ENCODE measurements around the gene MYO7B.

The MYO7B gene

GRCh38 chr2:127624320-127624755, 88.9 kb downstream of the MYO7B start:
- no peak for TF ChIP-seq CTCF (IDR thresholded peaks at IDR 0.05; ENCODE audit: control insufficient read depth, extremely low read depth, insufficient read depth)
- no peak overlapping the region for H3K4me3 ChIP-seq (ENCODE audit: low read depth, low read length)

GRCh38 chr2:127624756-127625571, 89.5 kb downstream of the MYO7B start:
- no peak overlapping the region for H3K4me3 ChIP-seq (ENCODE audit: low read depth, low read length)
- no peak for DNase-seq (ENCODE audit: low read depth)
- no peak for TF ChIP-seq CTCF (IDR thresholded peaks at IDR 0.05; ENCODE audit: control insufficient read depth, extremely low read depth, insufficient read depth)

More at GRCh38 chr2:127624320-127624755, 88.9 kb downstream of the MYO7B start:
- DNase-seq (ENCODE audit: low read depth): no peak

- no peak for TF ChIP-seq CTCF (IDR thresholded peaks at IDR 0.05; ENCODE audit: control insufficient read depth, extremely low read depth, insufficient read depth)
- no peak for DNase-seq (ENCODE audit: low read depth)
- H3K4me3 ChIP-seq (ENCODE audit: low read depth, low read length): no peak overlapping the region
Observed at GRCh38 chr2:127625572-127625951, 90.1 kb downstream of the MYO7B start.

GRCh38 chr2:127626175-127626574, 90.7 kb downstream of the MYO7B start:
- DNase-seq (ENCODE audit: low read depth): no peak
- no peak for TF ChIP-seq CTCF (IDR thresholded peaks at IDR 0.05; ENCODE audit: control insufficient read depth, extremely low read depth, insufficient read depth)
- no peak overlapping the region for H3K4me3 ChIP-seq (ENCODE audit: low read depth, low read length)

GRCh38 chr2:127626917-127627739, 91.6 kb downstream of the MYO7B start:
- no peak overlapping the region for H3K4me3 ChIP-seq (ENCODE audit: low read depth, low read length)
- no peak for DNase-seq (ENCODE audit: low read depth)
- no peak for TF ChIP-seq CTCF (IDR thresholded peaks at IDR 0.05; ENCODE audit: control insufficient read depth, extremely low read depth, insufficient read depth)

- no peak for DNase-seq (ENCODE audit: low read depth)
- no peak for TF ChIP-seq CTCF (IDR thresholded peaks at IDR 0.05; ENCODE audit: control insufficient read depth, extremely low read depth, insufficient read depth)
Observed at GRCh38 chr2:127627740-127628571, 92.5 kb downstream of the MYO7B start.

More at GRCh38 chr2:127627740-127628571, 92.5 kb downstream of the MYO7B start:
- H3K4me3 ChIP-seq (ENCODE audit: low read depth, low read length): no peak overlapping the region

All from LNCaP clone FGC (cell line).